Measurements from ENCODE around the gene ZDHHC3.

The ZDHHC3 gene

GRCh38 chr3:44893097-44893496 lies 82.9 kb downstream of the ZDHHC3 start:
- peak; percentile 63 for DNase-seq (ENCODE audit: low read depth)

- DNase-seq (ENCODE audit: low read depth): no peak
Observed at GRCh38 chr3:44892689-44893088, 83.3 kb downstream of the ZDHHC3 start.

- no peak for DNase-seq (ENCODE audit: low read depth)
Observed at GRCh38 chr3:44890852-44891251, 85.1 kb downstream of the ZDHHC3 start.

- DNase-seq (ENCODE audit: low read depth): no peak
Observed at GRCh38 chr3:44890258-44890657, 85.7 kb downstream of the ZDHHC3 start.

- DNase-seq (ENCODE audit: low read depth): no peak
Observed at GRCh38 chr3:44887101-44887500, 88.9 kb downstream of the ZDHHC3 start.

- no peak for DNase-seq (ENCODE audit: low read depth)
Observed at GRCh38 chr3:44886561-44886960, 89.4 kb downstream of the ZDHHC3 start.

GRCh38 chr3:44885618-44886017 lies 90.4 kb downstream of the ZDHHC3 start:
- DNase-seq (ENCODE audit: low read depth): peak; percentile 95

GRCh38 chr3:44883999-44884431 lies 92.0 kb downstream of the ZDHHC3 start:
- DNase-seq (ENCODE audit: low read depth): peak; percentile 98

GRCh38 chr3:44883213-44883955 lies 92.6 kb downstream of the ZDHHC3 start:
- no peak for DNase-seq (ENCODE audit: low read depth)

- DNase-seq (ENCODE audit: low read depth): no peak
Observed at GRCh38 chr3:44880284-44880683, 95.7 kb downstream of the ZDHHC3 start.

- DNase-seq (ENCODE audit: low read depth): no peak
Observed at GRCh38 chr3:44877333-44877732, 98.6 kb downstream of the ZDHHC3 start.

GRCh38 chr3:44875596-44875995 lies 100.4 kb downstream of the ZDHHC3 start:
- no peak for DNase-seq (ENCODE audit: low read depth)
